Transverse colon (tissue), 4 donors: ENCODE data around the gene PRRT4. TPM values are rescaled to one million over a fixed set of nuclear protein-coding genes. Genes with fewer than 3 reads are reported as not detected.
A peak's percentile ranks its signal among the peaks of the same experiment; 100 is the strongest.

Source experiments
- DNase-seq: peaks from one replicate; pipeline ENCODE4 v3.0.0-alpha.2; 2019
- H3K27ac ChIP-seq, 4 donors: fragments of 200-600 bp; sonication (generic); 2 replicates each; pipeline ENCODE4 v1.5.1; 2016 to 2018; ENCODE audit warnings: inconsistent platforms in 4 of 4
- H3K27me3 ChIP-seq: fragments of 200-600 bp; sonication (generic); 2 replicates; pipeline ENCODE4 v1.5.1; 2017; ENCODE audit warnings: inconsistent platforms
- H3K36me3 ChIP-seq, 4 donors: fragments of 200-600 bp; sonication (generic); 2 replicates each; pipeline ENCODE4 v1.5.1; 2017 to 2019; ENCODE audit warnings: inconsistent platforms in 4 of 4
- H3K4me1 ChIP-seq, 4 donors: fragments of 200-600 bp; sonication (generic); 2 replicates each; pipeline ENCODE4 v1.5.1; 2017 to 2020; ENCODE audit warnings: inconsistent platforms in 4 of 4
- H3K4me3 ChIP-seq, 4 donors: fragments of 200-600 bp; sonication (generic); 1 replicate in 1 of 4; 2 replicates in 3 of 4; pipeline versions ENCODE4 v1.5.1 to v1.6.1; 2017 to 2019; ENCODE audit warnings: inconsistent platforms in 4 of 4
- H3K9me3 ChIP-seq, 2 donors: fragments of 200-600 bp; sonication (generic); 2 replicates each; pipeline ENCODE4 v1.5.1; 2017 to 2019; ENCODE audit warnings: inconsistent platforms in 2 of 2
- CTCF ChIP-seq, 5 experiments: fragments of 200-600 bp in 3 of 5; fragments of 450-650 bp in 2 of 5; sonication (generic) in 3 of 5; IDR thresholded peaks; 1 replicate in 2 of 5; 2 replicates in 3 of 5; pipeline ENCODE4 v1.5.1; 2016 to 2017; ENCODE audit warnings: antibody characterized with exemption in 5 of 5, inconsistent platforms in 3 of 5, mild to moderate bottlenecking in 2 of 5, moderate library complexity in 1 of 5
- EP300 ChIP-seq: sonication (generic); formaldehyde crosslinking; IDR thresholded peaks from one replicate; pipeline ENCODE4 v1.6.1; 2017; ENCODE audit warnings: antibody characterized with exemption, low read depth
- POLR2A ChIP-seq: fragments of 450-650 bp; IDR thresholded peaks from one replicate; pipeline ENCODE4 v1.6.1; 2016; ENCODE audit warnings: antibody characterized with exemption, mild to moderate bottlenecking, moderate library complexity
- POLR2AphosphoS5 ChIP-seq, 3 donors: sonication (generic); formaldehyde crosslinking; IDR thresholded peaks; one replicate each; pipeline ENCODE4 v1.6.1; 2016; ENCODE audit warnings: antibody characterized with exemption in 3 of 3
- WGBS, 2 donors: methylation state at CpG; one replicate each; pipeline ENCODE4 v1.1.5; 2018; ENCODE audit warnings: low coverage in 1 of 2; 5-methylcytosine and 5-hydroxymethylcytosine counted together
- in situ Hi-C, 4 donors: fragments of 200-750 bp; cut with MboI; loops; one replicate each; pipeline versions ENCODE4 v1.15.0 to v1.15.1; 2017; ENCODE audit warnings: low sequenced_read_pairs in 3 of 4, low pct_ligation_motif_present in 1 of 4, low pct_unique_long_range_greater_than_20kb in 1 of 4
- intact Hi-C: fragments of 100-400 bp; cut with DNase I; formaldehyde crosslinking; loops from one replicate; pipeline ENCODE4 v1.15.1; 2023; ENCODE audit warnings: low total_unique reads
- total RNA-seq, 4 donors: library from RNA; depleted of rRNA; stranded (reverse); fragments of >200 nt; gene quantifications; one replicate each; pipeline ENCODE4 v1.1.0, GENCODE V29; 2016

Gene PRRT4
- total RNA-seq, 4 donors from 2014 or later = 0.16 to 0.41 TPM; not detected in 2

- in situ Hi-C loops (no loop called here), intact Hi-C loops (no loop called here)
- peak; percentile 70 for DNase-seq
- peaks cover 20 to 54% (median 42%) of the 10 kb centered on the region in 4 donors for H3K4me1 ChIP-seq
- H3K27ac ChIP-seq = peak overlapping the region; percentile 46 to 89 (median 78)
- no peak for TF ChIP-seq EP300
- TF ChIP-seq CTCF (IDR thresholded peaks at IDR 0.05) = no peak
- no peak for TF ChIP-seq POLR2AphosphoS5 (IDR thresholded peaks at IDR 0.05)
- TF ChIP-seq POLR2A = no peak
- WGBS, 2 donors = 0% methylated on average over 8 of the region's 107 CpGs; no CpG with 5 or more reads in 1 of the 2 donors
- H3K9me3 ChIP-seq = no peaks in the 10 kb centered on the region
- H3K27me3 ChIP-seq = no peaks in the 10 kb centered on the region
- peak overlapping the region; percentile 37 to 94 (median 74) for H3K4me3 ChIP-seq
- no peaks in the 10 kb centered on the region for H3K36me3 ChIP-seq
Observed at GRCh38 chr7:128405471-128406313, 44.2 kb upstream of the PRRT4 start.

GRCh38 chr7:128404886-128405470 is 43.5 kb upstream of the PRRT4 start:
- Histone ChIP-seq H3K9me3 (no peaks in the 10 kb centered on the region), H3K27ac (peak overlapping the region; percentile 46 to 71 (median 60)), H3K4me1 (peaks cover 20 to 49% (median 37%) of the 10 kb centered on the region in 4 donors), H3K27me3 (no peaks in the 10 kb centered on the region), H3K4me3 (peak overlapping the region; percentile 37 to 94 (median 74)), H3K36me3 (no peaks in the 10 kb centered on the region)
- intact Hi-C loops = no loop called here
- DNase-seq = no peak
- TF ChIP-seq EP300 = no peak
- TF ChIP-seq POLR2AphosphoS5 (IDR thresholded peaks at IDR 0.05) = no peak
- in situ Hi-C loops = no loop called here
- WGBS, 2 donors = 35 to 80% methylated on average over 2 to 13 of the region's 13 CpGs

GRCh38 chr7:128404143-128404681 is 42.7 kb upstream of the PRRT4 start:
- H3K27me3 ChIP-seq = no peaks in the 10 kb centered on the region
- peak overlapping the region in 1 of 4 donors; percentile 66 for H3K4me3 ChIP-seq
- H3K27ac ChIP-seq = peak overlapping the region in 2 of 4 donors; percentile 57 to 64
- intact Hi-C loops (no loop called here), in situ Hi-C loops (no loop called here)
- DNase-seq = peak; percentile 31
- H3K4me1 ChIP-seq = peaks cover 20 to 47% (median 34%) of the 10 kb centered on the region in 4 donors
- 75% methylated on average over 9 of the region's 9 CpGs; no CpG with 5 or more reads in 1 of the 2 donors for WGBS, 2 donors
- TF ChIP-seq POLR2A (no peak), EP300 (no peak), CTCF (IDR thresholded peaks at IDR 0.05) (no peak), POLR2AphosphoS5 (IDR thresholded peaks at IDR 0.05) (no peak)
- no peaks in the 10 kb centered on the region for H3K9me3 ChIP-seq
- peaks cover 0 to 4% (median 0%) of the 10 kb centered on the region in 4 donors for H3K36me3 ChIP-seq

- intact Hi-C loops (no loop called here), in situ Hi-C loops (no loop called here)
- Histone ChIP-seq H3K4me3 (no peak overlapping the region), H3K4me1 (peaks cover 18 to 42% (median 29%) of the 10 kb centered on the region in 4 donors), H3K9me3 (no peaks in the 10 kb centered on the region), H3K27ac (no peak overlapping the region), H3K36me3 (peaks cover 0 to 4% (median 0%) of the 10 kb centered on the region in 4 donors), H3K27me3 (no peaks in the 10 kb centered on the region)
- no peak for DNase-seq
- no peak for TF ChIP-seq POLR2AphosphoS5 (IDR thresholded peaks at IDR 0.05)
- TF ChIP-seq EP300 = no peak
- no peak for TF ChIP-seq CTCF (IDR thresholded peaks at IDR 0.05)
- TF ChIP-seq POLR2A = no peak
- whole genome bisulfite sequencing, 2 donors = 94% methylated on average over 5 of the region's 5 CpGs; no CpG with 5 or more reads in 1 of the 2 donors
Observed at GRCh38 chr7:128403676-128404075, 42.2 kb upstream of the PRRT4 start.
